Endodermal cell (in vitro differentiated cells): ENCODE measurements around the gene PPP2R2C. TPM values are rescaled to one million over a fixed set of nuclear protein-coding genes. Genes with fewer than 3 reads are reported as not detected.

Experiments used
- DNase-seq: peaks from one replicate; pipeline ENCODE4 v3.0.0-alpha.2; 2017
- H3K27ac ChIP-seq: 2 replicates; pipeline ENCODE4 v1.5.1; 2013; ENCODE audit warnings: mild to moderate bottlenecking, low read depth, low read length, moderate library complexity
- H3K27me3 ChIP-seq: 2 replicates; pipeline ENCODE4 v1.6.1; 2013; ENCODE audit warnings: mild to moderate bottlenecking, low read length, moderate library complexity; ENCODE audit not compliant: insufficient read depth, control insufficient read depth, poor library complexity, severe bottlenecking
- H3K36me3 ChIP-seq: 2 replicates; pipeline ENCODE4 v1.7.0; 2013; ENCODE audit warnings: mild to moderate bottlenecking, low read length, moderate library complexity; ENCODE audit not compliant: control insufficient read depth, insufficient read depth
- H3K4me1 ChIP-seq: one replicate; pipeline ENCODE4 v1.7.0; 2013; ENCODE audit warnings: low read length; ENCODE audit not compliant: control insufficient read depth, insufficient read depth
- H3K4me3 ChIP-seq: 2 replicates; pipeline ENCODE4 v1.5.1; 2013; ENCODE audit warnings: mild to moderate bottlenecking, low read length, moderate library complexity
- H3K9ac ChIP-seq: 2 replicates; pipeline ENCODE4 v1.6.1; 2013; ENCODE audit warnings: mild to moderate bottlenecking, low read length, moderate library complexity; ENCODE audit not compliant: poor library complexity, severe bottlenecking; ENCODE audit errors: extremely low read depth
- H3K9me3 ChIP-seq: 2 replicates; pipeline ENCODE4 v1.6.1; 2013; ENCODE audit warnings: mild to moderate bottlenecking, low read length, moderate library complexity; ENCODE audit not compliant: control insufficient read depth
- H3K27ac Mint-ChIP-seq: 2 replicates; pipeline ENCODE4 v1.8.0; 2020; ENCODE audit warnings: mixed read lengths
- H3K27me3 Mint-ChIP-seq: 2 replicates; pipeline ENCODE4 v1.8.0; 2021; ENCODE audit warnings: mild to moderate bottlenecking, mixed read lengths; ENCODE audit not compliant: insufficient read depth
- H3K36me3 Mint-ChIP-seq: 2 replicates; pipeline ENCODE4 v1.8.0; 2020; ENCODE audit warnings: low read depth, mixed read lengths
- H3K4me1 Mint-ChIP-seq: 2 replicates; pipeline ENCODE4 v1.8.0; 2020; ENCODE audit warnings: mixed read lengths
- H3K4me3 Mint-ChIP-seq: 2 replicates; pipeline ENCODE4 v1.8.0; 2020; ENCODE audit warnings: mild to moderate bottlenecking, moderate library complexity, mixed read lengths
- H3K9me3 Mint-ChIP-seq: 2 replicates; pipeline ENCODE4 v1.8.0; 2020; ENCODE audit warnings: mild to moderate bottlenecking, mixed read lengths
- CTCF ChIP-seq: fragments of 200-600 bp; sonication (generic); conservative IDR thresholded peaks from 2 replicates; pipeline ENCODE4 v1.5.0; 2021; ENCODE audit warnings: antibody characterized with exemption, mild to moderate bottlenecking
- WGBS, 2 experiments: methylation state at CpG; one replicate each; pipeline versions ENCODE4 v1.1.5 to v1.1.7; 2013; ENCODE audit warnings: missing lambda C conversion rate in 2 of 2, mixed read lengths in 1 of 2; ENCODE audit not compliant: insufficient coverage in 1 of 2, insufficient read length in 1 of 2; 5-methylcytosine and 5-hydroxymethylcytosine counted together
- total RNA-seq, 2 donors: library from RNA; stranded (reverse); fragmentation: NEBNext Ultra II Directional in 1 of 2; extraction: Animal tissue kit (Norgen Biotek cat#: 25700) in 1 of 2; gene quantifications; 2 replicates in 1 of 2; 3 replicates in 1 of 2; pipeline ENCODE4 v1.2.1, GENCODE V29; 2021

Gene PPP2R2C
- total RNA-seq, 2 donors from 2014 or later, result 4.4 to 19.2 TPM

DNA sequence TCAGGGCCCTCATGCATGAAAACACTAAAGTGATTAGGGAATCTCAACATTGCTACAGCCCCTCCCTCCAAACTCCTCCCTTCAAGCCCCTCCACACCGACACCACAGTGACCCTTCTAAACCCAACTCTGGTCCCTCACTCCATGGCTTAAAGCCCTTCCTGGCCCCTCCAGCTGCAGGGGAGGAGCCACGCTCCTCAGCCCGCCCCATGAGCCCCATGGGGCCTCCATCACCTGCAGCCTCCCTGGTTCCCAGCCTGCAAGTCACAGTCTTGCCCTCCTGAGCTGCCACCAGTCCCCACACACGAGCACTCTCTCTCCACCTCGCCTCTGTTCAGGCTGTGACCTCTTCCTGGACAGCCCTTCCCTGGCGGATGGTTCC is 31.2 kb downstream of the PPP2R2C start:
- Histone ChIP-seq H3K9ac (no peak overlapping the region), H3K9me3 (no peaks in the 10 kb centered on the region), H3K4me3 (no peak overlapping the region), H3K27ac (no peak overlapping the region), H3K4me1 (no peaks in the 10 kb centered on the region), H3K27me3 (no peaks in the 10 kb centered on the region), H3K36me3 (no peaks in the 10 kb centered on the region)
- H3K27me3 Mint-ChIP-seq, result no peaks in the 10 kb centered on the region
- no peak for TF ChIP-seq CTCF
- no peak overlapping the region for H3K4me3 Mint-ChIP-seq
- H3K9me3 Mint-ChIP-seq, result no peaks in the 10 kb centered on the region
- no peak overlapping the region for H3K27ac Mint-ChIP-seq
- 88 to 100% methylated on average over 2 to 6 of the region's 6 CpGs for WGBS, 2 experiments
- no peaks in the 10 kb centered on the region for H3K4me1 Mint-ChIP-seq
- no peaks in the 10 kb centered on the region for H3K36me3 Mint-ChIP-seq
- no peak for DNase-seq

- H3K4me3 ChIP-seq, result no peak overlapping the region
- WGBS, 2 experiments, result 60 to 80% methylated on average over 6 to 8 of the region's 8 CpGs
- H3K4me3 Mint-ChIP-seq, result no peak overlapping the region
- H3K27ac ChIP-seq, result no peak overlapping the region
- no peaks in the 10 kb centered on the region for H3K27me3 ChIP-seq
- H3K36me3 ChIP-seq, result no peaks in the 10 kb centered on the region
- H3K4me1 ChIP-seq, result no peaks in the 10 kb centered on the region
- no peaks in the 10 kb centered on the region for H3K4me1 Mint-ChIP-seq
- H3K27me3 Mint-ChIP-seq, result no peaks in the 10 kb centered on the region
- H3K9me3 Mint-ChIP-seq, result peaks cover 4% of the 10 kb centered on the region
- no peak overlapping the region for H3K9ac ChIP-seq
- H3K27ac Mint-ChIP-seq, result no peak overlapping the region
- no peak for TF ChIP-seq CTCF
- H3K36me3 Mint-ChIP-seq, result no peaks in the 10 kb centered on the region
- DNase-seq, result no peak
- H3K9me3 ChIP-seq, result peaks cover under 1% of the 10 kb centered on the region
Measured at GRCh38 chr4:6440506-6441201, 31.8 kb downstream of the PPP2R2C start.

DNA sequence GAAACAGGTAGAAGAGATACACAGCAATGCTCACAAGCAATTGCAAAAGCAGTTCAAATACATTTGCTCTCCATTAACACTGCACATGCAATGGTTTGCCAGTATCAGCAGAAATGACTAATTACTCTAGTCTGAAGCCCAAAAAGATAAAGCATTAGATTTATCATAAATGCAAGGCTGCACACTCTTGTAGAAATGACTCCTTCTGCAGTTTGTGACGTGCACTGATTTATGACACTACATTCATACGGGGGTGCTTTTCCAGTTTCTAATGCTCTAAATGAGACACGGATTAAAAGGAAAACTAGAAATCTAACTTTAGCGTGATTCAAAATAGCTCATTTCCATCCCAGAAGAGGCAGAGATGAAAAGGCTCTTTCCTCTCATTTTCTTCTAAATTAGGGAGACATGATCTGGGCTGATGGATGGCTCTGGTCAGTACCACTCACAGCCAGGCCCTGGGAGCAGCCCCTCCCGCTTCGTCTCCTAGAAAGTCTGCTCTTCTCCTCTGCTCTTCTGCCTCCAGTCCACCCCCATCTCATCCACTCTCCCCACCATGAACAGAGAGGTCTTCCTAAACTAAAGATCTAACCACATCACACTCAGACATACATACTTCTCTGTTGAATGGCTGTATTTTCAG is 33.2 kb downstream of the PPP2R2C start:
- Mint-ChIP-seq H3K36me3 (peaks cover 5% of the 10 kb centered on the region), H3K4me1 (no peaks in the 10 kb centered on the region), H3K27me3 (no peaks in the 10 kb centered on the region), H3K9me3 (peaks cover 12% of the 10 kb centered on the region), H3K27ac (no peak overlapping the region), H3K4me3 (no peak overlapping the region)
- Histone ChIP-seq H3K9me3 (peaks cover 8% of the 10 kb centered on the region), H3K4me1 (no peaks in the 10 kb centered on the region), H3K27ac (no peak overlapping the region), H3K9ac (no peak overlapping the region), H3K27me3 (no peaks in the 10 kb centered on the region), H3K4me3 (no peak overlapping the region), H3K36me3 (no peaks in the 10 kb centered on the region)
- WGBS, 2 experiments, result 90 to 93% methylated on average over 5 to 6 of the region's 6 CpGs
- TF ChIP-seq CTCF, result no peak
- DNase-seq, result no peak
